HG02759 (cell line): ENCODE results near the gene DGKH.
"Not testable (repeated sequence)": the region's sequence is repeated elsewhere in the genome, so short reads cannot be mapped to it uniquely, and the experiment has no call there.

Experiments
- ATAC-seq: cut with Tn5 transposase; IDR thresholded peaks from one replicate; pipeline ENCODE4 v1.9.1; 2021; ENCODE audit warnings: mild to moderate bottlenecking, moderate library complexity; ENCODE audit not compliant: unreplicated experiment

Gene DGKH

DNA sequence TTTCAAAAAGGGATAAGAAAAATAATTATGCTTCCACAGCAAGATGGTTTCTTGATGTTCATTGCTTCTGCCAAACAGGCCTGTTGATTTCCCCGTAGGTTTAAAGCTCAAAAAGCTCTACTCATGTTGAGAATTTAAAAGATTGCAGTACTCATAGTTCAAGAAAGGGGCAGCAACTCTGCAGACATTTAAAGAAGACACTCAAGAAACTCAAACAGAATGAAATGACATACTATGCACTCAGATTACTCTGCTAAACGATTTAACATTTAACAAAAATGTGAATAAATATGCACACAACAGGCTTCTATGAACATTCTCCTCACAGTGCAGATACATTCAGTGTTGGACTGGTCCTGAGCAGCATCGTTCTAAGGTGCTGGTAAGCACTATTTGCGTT lies 22.7 kb downstream of the DGKH start:
- not testable (repeated sequence) for ATAC-seq

DNA sequence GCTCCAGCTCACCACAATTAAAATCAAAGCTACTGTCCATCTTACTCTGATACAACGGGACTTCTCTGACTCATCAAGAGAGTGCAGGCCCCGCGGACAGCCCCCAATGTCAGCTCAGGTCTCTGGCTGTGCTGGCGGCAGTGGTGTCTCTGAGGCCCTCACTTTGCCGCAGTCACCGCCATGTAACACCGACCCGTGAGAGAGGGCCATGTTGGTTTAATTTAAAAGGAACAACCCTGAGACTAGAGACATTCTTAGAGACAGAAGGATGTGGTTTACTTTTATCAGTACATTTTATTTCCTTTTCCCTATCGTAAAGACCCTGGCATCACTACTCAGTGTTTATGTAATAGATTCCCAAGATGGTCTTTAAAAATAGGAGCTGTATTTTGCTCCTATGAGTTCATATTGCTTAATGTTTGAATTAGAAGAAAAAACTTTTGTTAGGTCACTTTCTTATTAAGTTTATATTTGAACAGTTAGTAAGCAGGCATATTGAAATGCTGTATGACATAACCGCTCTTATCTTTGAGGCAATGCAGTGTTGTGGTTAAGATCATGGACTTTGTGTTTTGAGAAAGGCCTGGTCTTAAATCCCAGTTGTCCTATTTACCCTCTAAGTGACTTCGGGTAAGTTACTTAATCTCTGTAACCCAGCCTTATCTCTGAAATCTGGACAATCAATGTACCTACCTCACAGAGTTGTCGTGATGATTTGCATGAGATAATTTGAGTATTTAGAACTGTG lies 23.4 kb downstream of the DGKH start:
- no peak for ATAC-seq

DNA sequence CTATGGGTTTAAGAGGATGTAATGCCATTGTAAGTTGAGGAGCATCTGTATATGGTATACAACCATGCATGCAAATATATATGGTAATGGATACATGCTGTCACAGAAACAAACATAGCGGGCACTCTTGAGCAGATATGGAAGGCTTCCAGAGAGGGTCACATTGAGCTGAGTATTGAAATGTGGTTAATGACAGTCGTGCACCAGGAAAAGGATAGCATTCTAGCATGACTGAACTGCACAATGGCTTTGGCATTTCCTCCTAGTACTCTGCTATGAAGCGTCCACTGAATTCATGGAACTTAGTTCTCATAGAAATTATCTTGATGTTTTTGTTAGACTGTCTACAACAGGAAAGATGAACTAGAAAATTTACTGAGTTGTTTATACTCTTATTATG lies 25.2 kb downstream of the DGKH start:
- no peak for ATAC-seq

DNA sequence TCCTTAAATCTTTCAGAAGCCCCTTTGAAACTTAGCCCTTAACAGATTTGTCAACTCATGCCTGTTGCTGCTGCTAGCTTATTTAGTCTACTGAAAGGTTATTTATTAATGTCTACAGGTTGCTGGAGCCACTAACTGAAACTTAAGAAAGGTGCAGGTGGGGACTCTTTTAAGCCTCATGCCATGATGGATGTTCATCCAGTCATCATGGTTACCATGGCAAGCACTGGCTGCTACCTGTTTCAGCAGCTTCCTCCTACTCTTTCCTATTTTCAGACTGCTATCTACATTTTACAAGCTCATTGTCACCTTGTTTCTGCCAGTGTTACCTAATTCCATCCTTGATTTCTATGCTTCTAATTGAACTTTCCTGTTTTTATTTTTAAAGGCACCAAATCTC lies 27.1 kb downstream of the DGKH start:
- ATAC-seq: no peak

DNA sequence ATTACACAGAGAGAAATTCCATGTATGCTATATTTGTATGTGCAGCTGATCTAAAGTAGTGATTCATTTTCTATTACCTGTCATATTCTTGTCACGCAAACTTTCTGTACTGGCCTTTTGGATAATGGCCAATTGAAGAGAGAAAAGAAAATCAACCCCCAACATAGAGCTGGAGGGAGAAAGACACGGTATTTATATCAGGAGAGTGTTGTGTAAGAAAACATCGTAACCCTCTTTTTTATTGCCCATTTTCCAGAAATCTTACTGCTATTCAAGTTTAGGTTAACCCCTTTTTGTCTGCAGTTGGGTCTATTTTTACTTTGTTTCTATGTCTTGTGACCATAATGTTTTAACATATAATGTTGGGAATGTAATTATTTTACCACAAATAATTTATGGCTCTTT lies 27.9 kb downstream of the DGKH start:
- ATAC-seq: no peak

DNA sequence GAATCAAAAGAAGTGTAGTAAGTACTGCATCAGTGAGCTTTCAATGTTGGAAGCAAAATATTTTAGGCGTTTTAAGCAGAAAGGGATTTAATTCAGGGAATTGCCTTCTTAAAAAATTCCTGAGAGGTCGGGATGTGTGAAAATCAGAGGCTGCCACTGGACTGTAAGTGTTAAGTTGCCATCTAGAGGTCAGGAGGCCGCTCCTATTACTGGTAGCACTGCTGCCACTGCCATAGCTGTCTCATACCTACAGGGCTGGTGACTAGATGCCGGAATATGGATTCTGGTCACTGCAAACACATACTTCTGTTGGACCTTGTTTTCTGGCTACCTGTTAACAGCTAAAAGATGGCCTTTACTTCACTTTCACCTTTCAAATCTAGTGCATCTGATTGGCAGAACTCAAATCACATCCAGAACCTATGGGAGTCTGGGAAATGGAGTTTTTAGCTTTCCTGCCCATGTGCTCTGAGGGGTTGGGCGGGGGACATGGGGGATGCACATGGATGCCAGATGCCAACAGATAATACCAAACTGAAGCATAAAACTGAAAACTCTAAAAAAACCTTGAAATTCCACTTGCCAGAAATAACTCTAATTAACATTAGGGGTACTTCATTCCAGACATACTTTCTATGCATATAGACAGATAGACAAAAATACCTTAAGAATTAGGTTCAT lies 29.8 kb downstream of the DGKH start:
- ATAC-seq: no peak

DNA sequence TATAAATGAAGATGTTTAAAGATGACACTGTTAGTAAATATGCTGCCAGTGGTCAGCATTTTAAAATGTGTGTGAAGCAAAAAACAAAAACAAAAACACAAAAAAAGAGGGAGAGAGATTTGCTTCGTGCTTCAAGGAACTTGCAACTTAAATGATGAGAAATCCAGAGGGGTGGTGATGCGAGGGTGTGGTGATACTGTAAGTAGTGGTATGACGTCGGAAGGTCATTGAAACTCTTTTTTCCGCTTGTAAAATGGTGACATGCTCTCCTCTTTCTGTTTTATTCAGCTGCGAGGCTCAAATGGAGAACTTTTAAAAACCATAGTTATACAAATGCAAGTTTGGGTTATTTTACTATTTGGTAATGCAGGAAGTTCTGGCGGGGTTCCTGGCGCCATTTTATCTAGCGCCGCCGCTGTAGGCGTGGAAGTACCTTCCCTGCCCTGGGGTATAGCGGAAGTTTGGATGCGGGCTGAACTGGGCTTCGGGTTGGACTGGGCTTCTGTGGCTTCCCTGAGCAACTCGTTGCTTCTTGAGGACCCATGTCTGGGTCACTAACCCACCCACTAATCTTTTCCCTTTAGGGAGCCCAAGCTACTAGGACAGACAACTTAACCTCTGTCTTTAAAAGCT lies 34.8 kb downstream of the DGKH start:
- ATAC-seq: no peak

DNA sequence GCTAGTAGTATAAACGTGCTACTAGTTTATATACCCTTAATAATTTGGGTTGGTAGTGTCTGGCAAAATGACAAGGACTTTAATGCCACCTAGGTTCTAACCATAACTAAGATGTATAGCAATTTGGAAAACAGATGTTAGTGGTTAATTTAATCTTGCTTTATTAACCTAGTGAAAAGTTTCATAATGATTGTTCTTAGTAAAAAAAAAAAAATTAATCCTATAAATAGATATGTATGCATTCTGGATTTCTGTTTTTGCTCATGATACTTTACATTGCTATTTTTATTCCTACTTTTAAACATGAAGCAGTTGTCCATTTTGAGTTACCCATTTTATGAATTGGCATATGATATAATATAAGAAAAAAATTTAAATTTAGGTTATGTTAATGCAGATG lies 36.3 kb downstream of the DGKH start:
- ATAC-seq: no peak

DNA sequence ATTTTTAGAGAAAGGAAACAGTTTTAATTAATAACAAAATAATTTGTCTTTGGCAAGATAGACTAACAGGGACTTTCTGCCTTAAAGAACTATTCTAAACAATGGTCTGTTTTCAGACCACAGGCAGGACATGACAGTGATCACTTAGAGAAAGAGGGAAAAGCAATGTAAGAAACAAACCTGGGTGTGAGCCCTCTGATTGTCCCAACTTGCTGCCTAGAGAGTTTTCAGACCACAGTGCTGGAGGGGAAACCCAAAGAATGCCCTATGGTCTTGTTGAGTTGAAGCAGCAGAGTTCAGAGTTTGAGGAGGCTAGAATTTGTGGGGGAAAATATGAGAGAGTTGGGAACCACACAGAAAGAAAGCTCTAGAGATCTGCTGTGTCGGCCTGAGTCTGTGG lies 38.1 kb downstream of the DGKH start:
- peak; percentile 56 for ATAC-seq

DNA sequence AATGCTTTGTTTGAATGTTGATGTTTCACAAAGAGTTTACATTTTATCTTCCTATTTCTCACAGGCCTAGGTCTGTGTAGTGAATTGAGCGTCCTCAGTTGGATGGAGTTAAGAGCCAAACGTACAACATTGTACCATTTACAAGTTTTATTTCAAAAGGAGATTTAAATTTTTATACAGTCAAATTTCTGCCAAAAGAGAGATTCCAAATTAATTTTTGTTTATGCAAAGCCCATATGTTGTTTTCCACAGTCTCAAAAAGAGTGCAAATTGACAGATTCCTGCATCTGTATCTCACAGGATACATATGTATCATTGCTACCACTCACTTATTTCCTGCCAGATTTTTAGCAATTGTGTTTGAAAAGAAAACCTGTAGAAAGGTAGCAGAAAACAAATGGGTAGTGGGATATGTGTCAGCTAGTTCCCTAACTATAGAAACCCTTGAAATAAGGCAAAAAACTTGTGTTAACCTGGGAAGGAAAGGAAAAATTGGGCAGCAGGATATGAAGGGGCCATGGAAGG lies 46.1 kb downstream of the DGKH start:
- ATAC-seq: no peak

DNA sequence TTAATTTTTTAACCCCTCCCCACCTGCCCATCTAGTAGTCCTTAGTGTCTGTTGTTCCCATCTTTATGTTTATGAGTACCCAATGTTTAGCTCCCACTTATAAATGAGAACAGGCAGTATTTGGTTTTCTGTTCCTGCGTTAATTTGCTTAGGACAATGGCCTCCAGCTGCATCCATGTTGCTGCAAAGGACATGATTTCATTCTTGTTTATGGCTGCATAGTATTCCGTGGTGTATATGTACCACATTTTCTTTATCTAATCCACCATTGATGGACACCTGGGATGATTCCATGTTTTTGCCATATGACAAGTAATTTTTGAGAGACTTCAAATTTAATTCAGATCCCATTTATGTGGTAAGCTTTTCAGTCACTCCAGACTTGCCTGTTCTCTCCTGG lies 47.8 kb downstream of the DGKH start:
- ATAC-seq: not testable (repeated sequence)

DNA sequence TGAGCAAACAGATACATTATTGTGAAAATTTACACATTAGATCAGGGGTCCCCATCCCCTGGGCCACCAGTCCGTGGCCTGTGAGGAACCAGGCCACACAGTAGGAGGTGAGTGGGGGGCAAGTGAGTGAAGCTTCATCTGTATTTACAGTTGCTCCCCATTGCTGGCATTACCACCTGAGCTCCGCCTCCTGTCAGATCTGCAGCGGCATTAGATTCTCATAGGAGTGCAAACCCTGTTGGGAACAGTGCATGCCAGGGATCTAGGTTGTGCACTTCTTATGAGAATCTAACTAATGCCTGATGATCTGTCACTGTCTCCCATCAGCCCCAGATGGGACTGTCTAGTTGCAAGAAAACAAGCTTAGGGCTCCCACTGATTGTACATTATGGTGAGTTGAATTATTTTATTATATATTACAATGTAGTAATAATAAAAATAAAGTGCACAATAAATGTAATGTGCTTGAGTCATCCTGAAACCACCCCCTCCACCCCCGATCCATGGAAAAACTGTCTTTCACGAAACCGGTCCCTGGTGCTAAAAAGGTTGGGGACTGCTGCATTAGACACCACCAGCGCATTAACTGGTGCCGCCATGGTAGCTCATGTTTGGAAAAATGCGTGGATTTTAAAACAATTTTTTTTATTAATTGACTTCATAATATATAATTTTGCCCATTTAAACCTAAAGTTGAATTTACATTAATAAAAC lies 51.7 kb downstream of the DGKH start:
- no peak for ATAC-seq

DNA sequence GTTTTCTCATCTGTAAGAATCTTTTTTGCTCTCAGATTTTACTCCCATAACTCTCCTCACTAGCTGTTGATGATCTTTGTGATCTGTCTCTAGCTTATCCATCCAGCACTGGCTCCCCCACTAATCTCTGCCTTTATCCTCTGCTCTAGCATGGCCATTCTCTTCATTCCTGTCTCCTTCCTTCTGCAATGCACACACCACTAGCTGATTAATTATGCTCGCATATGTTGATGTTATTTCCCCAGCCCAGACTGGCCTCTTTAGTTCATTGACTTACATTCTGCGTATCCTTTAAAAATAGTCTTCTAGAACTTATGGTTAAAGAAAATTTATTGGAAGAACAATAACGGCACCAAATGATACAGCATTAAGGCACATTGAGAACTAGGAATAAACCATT lies 52.5 kb downstream of the DGKH start:
- no peak for ATAC-seq

DNA sequence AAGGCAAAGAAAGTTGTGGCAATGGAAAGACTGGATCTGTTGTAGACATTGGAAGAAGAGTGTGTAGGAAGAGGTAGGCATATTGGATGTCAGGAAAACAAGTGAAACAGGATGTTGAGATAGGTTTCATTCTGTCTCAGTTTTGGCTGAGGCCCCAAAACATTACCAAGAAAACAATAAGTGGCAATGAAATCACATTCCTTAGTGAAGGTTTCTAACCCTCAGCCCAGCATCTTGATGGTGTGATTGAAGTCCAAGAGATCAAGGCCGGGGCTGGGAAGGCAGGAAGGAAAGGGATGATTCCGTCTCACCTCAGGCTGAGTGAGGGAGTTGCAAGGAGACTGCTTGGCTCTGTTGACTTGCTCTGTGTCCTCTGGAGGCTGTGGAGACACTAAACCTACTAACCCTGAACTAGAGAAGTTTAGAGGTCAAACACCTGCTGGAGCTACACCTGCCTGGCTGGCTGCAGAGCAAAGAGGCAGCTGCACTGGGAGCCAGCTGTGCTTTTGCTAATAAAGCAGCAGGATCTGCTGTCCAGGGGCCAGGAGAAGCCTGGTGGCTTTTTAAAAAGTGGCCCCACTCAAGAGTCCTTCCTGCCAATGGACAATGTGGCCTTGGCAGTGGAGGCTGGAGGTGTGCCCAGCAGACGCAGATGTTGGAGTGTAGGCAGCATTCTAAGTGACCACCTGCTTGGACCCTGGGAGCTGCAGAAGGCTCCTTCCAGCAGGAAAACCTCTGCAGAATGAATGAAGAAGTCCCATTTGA lies 53.6 kb downstream of the DGKH start:
- ATAC-seq: no peak

DNA sequence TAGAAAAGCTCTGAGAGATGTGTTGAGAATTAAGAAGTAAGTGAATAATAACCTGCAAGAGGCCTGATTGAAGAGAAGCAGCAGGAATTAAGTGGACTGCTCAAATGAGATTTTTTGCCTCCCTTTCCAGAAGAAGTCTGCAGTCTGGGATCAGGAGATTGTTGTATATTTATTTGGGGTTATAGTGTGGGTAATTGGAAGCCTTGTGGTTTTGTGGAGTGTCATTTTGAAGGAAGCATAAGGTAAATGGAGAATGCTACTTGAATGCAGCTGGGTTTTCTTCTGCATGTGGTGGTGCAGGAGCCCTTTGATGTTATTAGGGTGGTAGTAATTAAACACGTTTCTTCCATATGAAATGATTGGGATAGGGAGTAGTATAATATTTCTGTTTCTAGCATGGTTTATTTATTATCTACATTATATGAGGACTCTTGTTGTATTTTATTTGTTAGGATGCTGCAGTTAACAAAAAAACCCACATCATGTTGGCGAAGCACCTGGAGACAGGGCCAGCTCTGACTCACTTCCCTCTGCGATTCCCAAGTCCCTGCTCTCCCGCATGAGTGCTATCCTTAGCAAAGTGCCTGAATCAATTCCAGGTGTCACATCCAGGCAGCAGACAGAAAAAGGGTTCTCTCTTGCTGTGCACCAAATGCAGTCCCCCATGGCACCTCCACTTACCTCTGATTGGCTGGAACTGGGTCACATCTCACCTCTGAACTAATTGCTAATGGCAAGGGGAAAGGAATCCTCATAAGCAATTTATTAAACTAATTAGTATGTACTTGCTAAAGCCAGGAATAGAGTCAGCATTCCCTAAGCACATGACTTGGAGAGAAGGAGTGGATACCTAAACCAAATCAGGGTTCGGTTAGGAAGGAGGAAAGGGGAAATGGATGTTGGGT lies 54.8 kb downstream of the DGKH start:
- no peak for ATAC-seq

DNA sequence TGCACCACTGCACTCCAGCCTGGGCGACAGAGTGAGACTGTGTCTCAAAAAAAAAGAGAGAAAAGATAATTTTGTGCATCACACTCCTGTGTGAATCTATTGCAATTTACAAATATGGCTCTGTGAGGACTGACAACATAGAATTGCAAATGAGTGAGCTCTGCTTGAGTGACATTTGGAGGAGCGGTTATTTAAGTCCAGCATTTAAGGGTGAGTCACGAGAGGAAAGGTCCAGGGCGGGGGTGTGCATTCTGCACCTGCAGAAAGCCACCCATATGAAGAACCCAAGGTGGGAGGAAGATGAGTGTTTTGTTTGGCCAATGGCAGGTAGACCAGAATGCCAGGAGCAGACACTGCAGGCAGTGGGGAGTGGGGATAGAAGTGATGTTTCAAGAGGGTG lies 58.5 kb downstream of the DGKH start:
- ATAC-seq: no peak

DNA sequence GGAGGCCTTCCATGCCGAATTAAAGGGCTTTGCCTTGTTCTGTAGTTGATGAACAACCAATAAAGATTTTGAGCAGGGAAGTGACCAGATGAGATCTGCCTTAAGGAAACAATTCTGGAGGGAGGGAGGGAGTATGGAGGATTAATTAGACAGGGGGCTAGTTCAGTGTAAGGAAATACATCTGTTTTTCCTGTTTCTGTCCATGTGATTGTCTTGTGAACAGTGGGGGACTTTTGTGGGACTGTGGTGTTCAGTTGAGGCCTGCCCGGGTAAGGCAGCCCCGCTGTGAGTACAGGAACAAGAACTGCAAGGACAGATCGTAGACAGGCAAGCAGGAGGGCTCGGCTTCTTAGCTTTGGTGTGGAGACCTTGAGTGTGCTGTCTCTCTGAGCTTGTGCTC lies 59.0 kb downstream of the DGKH start:
- ATAC-seq: no peak

DNA sequence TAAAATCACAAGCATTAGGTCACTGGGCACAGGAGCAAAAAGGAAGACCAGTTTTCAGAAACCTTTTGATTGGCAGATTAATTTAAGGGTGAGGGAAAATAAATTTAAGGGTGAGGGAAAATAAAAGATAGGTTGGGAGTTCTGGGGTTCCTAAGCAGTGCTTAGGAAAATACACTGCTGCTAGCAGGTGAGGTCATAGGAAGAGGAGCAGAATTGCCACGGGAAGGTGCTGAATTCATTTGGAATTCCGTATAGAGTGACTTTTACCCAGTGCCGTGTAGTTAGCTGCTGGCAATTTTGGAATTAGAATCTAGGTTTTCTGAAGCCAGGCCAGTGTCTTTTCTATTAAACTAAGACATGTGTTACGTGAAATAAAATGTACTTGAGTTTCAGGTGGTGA lies 59.8 kb downstream of the DGKH start:
- ATAC-seq: no peak

DNA sequence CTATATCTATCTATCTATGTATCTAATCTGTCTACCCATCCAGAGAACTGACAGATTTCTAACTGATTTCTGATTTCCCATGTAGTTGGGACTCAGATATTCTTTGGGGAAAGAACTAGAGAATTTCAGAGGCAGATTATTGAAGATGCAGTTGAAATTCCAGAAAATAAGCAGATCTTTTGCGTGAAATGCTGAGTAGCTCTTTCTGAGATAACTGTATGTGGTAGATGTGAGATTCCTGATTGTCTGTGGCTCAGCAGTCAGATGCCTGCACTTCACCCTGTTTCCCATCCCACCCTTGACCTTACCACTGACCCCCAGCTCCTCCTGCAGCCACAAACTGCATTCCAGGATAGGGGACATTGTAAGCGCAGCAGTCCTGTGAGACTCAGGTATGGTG lies 61.5 kb downstream of the DGKH start:
- peak; percentile 9 for ATAC-seq
